H9 (cell line): ENCODE results near the gene NKX1-2. TPM values are rescaled to one million over a fixed set of nuclear protein-coding genes. Genes with fewer than 3 reads are reported as not detected.

Experiments
- DNase-seq: peaks from one replicate; pipeline ENCODE4 v3.0.0-alpha.2; 2017
- H2AFZ ChIP-seq: one replicate; pipeline ENCODE4 v1.6.1; 2013; ENCODE audit warnings: mild to moderate bottlenecking, low read length, control low read depth, moderate library complexity
- H2AK5ac ChIP-seq: 2 replicates; pipeline ENCODE4 v1.6.1; 2013; ENCODE audit warnings: low read length, control low read depth, mixed read lengths; ENCODE audit not compliant: insufficient read length
- H2BK120ac ChIP-seq: one replicate; pipeline ENCODE4 v1.6.1; 2013; ENCODE audit warnings: low read depth, mild to moderate bottlenecking, low read length, control low read depth, inconsistent platforms; ENCODE audit not compliant: poor library complexity, severe bottlenecking
- H2BK12ac ChIP-seq: 2 replicates; pipeline ENCODE4 v1.6.1; 2013; ENCODE audit warnings: low read length, control low read depth, mixed read lengths, low read depth; ENCODE audit not compliant: insufficient read length
- H2BK15ac ChIP-seq: 2 replicates; pipeline ENCODE4 v1.6.1; 2013; ENCODE audit warnings: low read depth, low read length, control low read depth
- H2BK20ac ChIP-seq: one replicate; pipeline ENCODE4 v1.6.1; 2013; ENCODE audit warnings: low read depth, mild to moderate bottlenecking, low read length, control low read depth, inconsistent platforms; ENCODE audit not compliant: poor library complexity, severe bottlenecking
- H2BK5ac ChIP-seq: 2 replicates; pipeline ENCODE4 v1.6.1; 2013; ENCODE audit warnings: low read length, control low read depth, mixed read lengths; ENCODE audit not compliant: insufficient read length
- H3K14ac ChIP-seq: 2 replicates; pipeline ENCODE4 v1.6.1; 2013; ENCODE audit warnings: low read length, control low read depth; ENCODE audit not compliant: insufficient read depth
- H3K18ac ChIP-seq: 2 replicates; pipeline ENCODE4 v1.6.1; 2013; ENCODE audit warnings: low read depth, mild to moderate bottlenecking, mixed read lengths, low read length, control low read depth; ENCODE audit not compliant: insufficient read length
- H3K23ac ChIP-seq: 2 replicates; pipeline ENCODE4 v1.6.1; 2013; ENCODE audit warnings: low read length, control low read depth, mixed read lengths, low read depth; ENCODE audit not compliant: insufficient read length
- H3K23me2 ChIP-seq: 2 replicates; pipeline ENCODE4 v1.6.1; 2013; ENCODE audit warnings: low read depth, mild to moderate bottlenecking, mixed read lengths, low read length, control low read depth; ENCODE audit not compliant: insufficient read length, poor library complexity, severe bottlenecking
- H3K27ac ChIP-seq: 2 replicates; pipeline ENCODE4 v1.5.1; 2013; ENCODE audit warnings: low read length, control low read depth, mixed read lengths, low read depth; ENCODE audit not compliant: insufficient read length
- H3K27me3 ChIP-seq: 2 replicates; pipeline ENCODE4 v1.6.1; 2013; ENCODE audit warnings: low read length, control low read depth, inconsistent platforms; ENCODE audit not compliant: insufficient read depth
- H3K4ac ChIP-seq: 2 replicates; pipeline ENCODE4 v1.6.1; 2013; ENCODE audit warnings: low read depth, mild to moderate bottlenecking, control low read depth, inconsistent platforms, low read length, moderate library complexity
- H3K4me1 ChIP-seq: 2 replicates; pipeline ENCODE4 v1.6.1; 2013; ENCODE audit warnings: low read length, control low read depth, inconsistent platforms; ENCODE audit not compliant: insufficient read depth
- H3K4me2 ChIP-seq: 2 replicates; pipeline ENCODE4 v1.6.1; 2013; ENCODE audit warnings: low read length, control low read depth, mixed read lengths; ENCODE audit not compliant: insufficient read length, insufficient read depth
- H3K56ac ChIP-seq: 2 replicates; pipeline ENCODE4 v1.6.1; 2013; ENCODE audit warnings: low read depth, mild to moderate bottlenecking, mixed read lengths, low read length, control low read depth; ENCODE audit not compliant: insufficient read length
- H3K79me1 ChIP-seq: 2 replicates; pipeline ENCODE4 v1.6.1; 2013; ENCODE audit warnings: low read depth, mild to moderate bottlenecking, moderate library complexity, low read length, control low read depth, inconsistent platforms; ENCODE audit not compliant: insufficient read depth, poor library complexity, severe bottlenecking
- H3K79me2 ChIP-seq: 2 replicates; pipeline ENCODE4 v1.6.1; 2013; ENCODE audit warnings: low read length, control low read depth, inconsistent platforms; ENCODE audit not compliant: insufficient read depth
- H3K9ac ChIP-seq: 2 replicates; pipeline ENCODE4 v1.6.1; 2013; ENCODE audit warnings: low read length, control low read depth, mixed read lengths; ENCODE audit not compliant: insufficient read length; ENCODE audit errors: extremely low read depth
- H3K9me3 ChIP-seq: one replicate; pipeline ENCODE4 v1.6.1; 2013; ENCODE audit warnings: low read depth, low read length, inconsistent platforms; ENCODE audit not compliant: control insufficient read depth
- H3T11ph ChIP-seq: one replicate; pipeline ENCODE4 v1.6.1; 2013; ENCODE audit warnings: mild to moderate bottlenecking, low read length, control low read depth, inconsistent platforms
- H4K20me1 ChIP-seq: one replicate; pipeline ENCODE4 v1.6.1; 2013; ENCODE audit not compliant: control insufficient read depth, insufficient read length, insufficient read depth
- H4K5ac ChIP-seq: 2 replicates; pipeline ENCODE4 v1.6.1; 2013; ENCODE audit warnings: low read depth, mild to moderate bottlenecking, mixed read lengths, low read length, control low read depth; ENCODE audit not compliant: insufficient read length
- H4K8ac ChIP-seq: replicated peaks from 2 replicates; pipeline ENCODE4 v1.6.1; 2013; ENCODE audit warnings: low read length, control low read depth, mixed read lengths, low read depth; ENCODE audit not compliant: insufficient read length
- H4K91ac ChIP-seq: 2 replicates; pipeline ENCODE4 v1.6.1; 2013; ENCODE audit warnings: low read depth, mild to moderate bottlenecking, moderate library complexity, mixed read lengths, low read length, control low read depth; ENCODE audit not compliant: insufficient read length
- H3K27ac Mint-ChIP-seq, 3 experiments: 2 replicates in 2 of 3; 3 replicates in 1 of 3; pipeline ENCODE4 v1.8.0; 2020 to 2021; ENCODE audit warnings: mixed read lengths in 3 of 3, mild to moderate bottlenecking in 1 of 3, moderate library complexity in 1 of 3
- H3K27me3 Mint-ChIP-seq: 2 replicates; pipeline ENCODE4 v1.8.0; 2021; ENCODE audit warnings: low read depth, mild to moderate bottlenecking, moderate library complexity, mixed read lengths
- H3K36me3 Mint-ChIP-seq, 3 experiments: 2 replicates in 2 of 3; 3 replicates in 1 of 3; pipeline ENCODE4 v1.8.0; 2020 to 2021; ENCODE audit warnings: low read depth in 3 of 3, mixed read lengths in 3 of 3; ENCODE audit not compliant: insufficient read depth in 1 of 3
- H3K4me1 Mint-ChIP-seq, 2 experiments: 2 replicates each; pipeline ENCODE4 v1.8.0; 2020; ENCODE audit warnings: mixed read lengths in 2 of 2
- H3K4me3 Mint-ChIP-seq, 2 experiments: 2 replicates in 1 of 2; 3 replicates in 1 of 2; pipeline ENCODE4 v1.8.0; 2020 to 2021; ENCODE audit warnings: mild to moderate bottlenecking in 2 of 2, mixed read lengths in 2 of 2, moderate library complexity in 1 of 2
- H3K9me3 Mint-ChIP-seq, 2 experiments: 2 replicates in 1 of 2; 3 replicates in 1 of 2; pipeline ENCODE4 v1.8.0; 2020; ENCODE audit warnings: mild to moderate bottlenecking in 2 of 2, mixed read lengths in 2 of 2, moderate library complexity in 1 of 2
- WGBS: extraction: QIAGEN DNeasy Blood & Tissue Kit; methylation state at CpG from one replicate; pipeline ENCODE4 v1.1.7; 2013; ENCODE audit warnings: missing lambda C conversion rate, low lambda C conversion rate, mixed read lengths; ENCODE audit not compliant: insufficient read length; ENCODE audit errors: extremely low coverage; 5-methylcytosine and 5-hydroxymethylcytosine counted together
- total RNA-seq: library from RNA; stranded (reverse); gene quantifications from 2 replicates; pipeline ENCODE4 v1.2.1, GENCODE V29; 2021
- TF ChIP-seq, protein P1 (sequence below): fragments of 200-600 bp; sonication (generic); conservative IDR thresholded peaks from 3 replicates; pipeline ENCODE4 v1.8.0; 2021; ENCODE audit warnings: antibody characterized with exemption, mild to moderate bottlenecking

Gene NKX1-2
- total RNA-seq, 1 experiment from 2014 or later = 15.3 TPM

DNA sequence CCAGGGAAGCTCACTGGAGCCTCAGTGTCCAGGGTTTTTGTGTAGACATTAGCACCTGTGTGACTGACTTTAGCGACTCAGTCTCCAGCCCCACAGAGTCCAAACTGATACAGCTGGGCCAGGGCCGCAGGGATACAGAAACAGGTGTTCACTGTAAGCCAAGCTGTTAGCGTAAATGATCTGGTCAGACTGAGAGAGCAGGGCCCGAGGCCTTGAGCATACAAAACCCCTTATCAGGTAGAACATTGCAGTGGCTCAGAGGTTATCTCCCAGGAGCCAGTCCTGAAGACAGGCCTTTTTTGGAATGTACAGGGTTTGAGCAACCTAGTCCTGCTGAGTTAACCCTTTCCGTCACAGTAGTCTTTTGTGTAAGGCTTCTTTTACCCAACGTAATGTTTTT lies 36.8 kb upstream of the NKX1-2 start:
- H3K4me1 ChIP-seq = peaks cover 2% of the 10 kb centered on the region; the same call in 1 of the 2 replicates
- H2AK5ac ChIP-seq = no peak overlapping the region
- H3K23ac ChIP-seq = no peak overlapping the region
- WGBS = no CpG with 5 or more reads among the region's 6 CpGs
- no peak overlapping the region for H3K9ac ChIP-seq
- no peaks in the 10 kb centered on the region for H4K20me1 ChIP-seq
- H3K27ac Mint-ChIP-seq = no peak overlapping the region
- H3K18ac ChIP-seq = no peak overlapping the region
- no peak overlapping the region for H2BK20ac ChIP-seq
- no peak overlapping the region for H2BK15ac ChIP-seq
- no peaks in the 10 kb centered on the region for H3K27me3 ChIP-seq
- H3K4me2 ChIP-seq = no peak overlapping the region
- peaks cover 8 to 11% of the 10 kb centered on the region in 2 experiments for H3K4me1 Mint-ChIP-seq
- no peak overlapping the region for H2AFZ ChIP-seq
- no peak overlapping the region for H2BK12ac ChIP-seq
- H3K27me3 Mint-ChIP-seq = no peaks in the 10 kb centered on the region
- H3K79me1 ChIP-seq = no peaks in the 10 kb centered on the region
- no peaks in the 10 kb centered on the region for H3K9me3 ChIP-seq
- no peak overlapping the region for H3K14ac ChIP-seq
- no peaks in the 10 kb centered on the region for H3K79me2 ChIP-seq
- no peak overlapping the region for H2BK5ac ChIP-seq
- H3K36me3 Mint-ChIP-seq = peaks cover 44 to 51% (median 51%) of the 10 kb centered on the region in 3 experiments
- TF ChIP-seq, protein P1, sequence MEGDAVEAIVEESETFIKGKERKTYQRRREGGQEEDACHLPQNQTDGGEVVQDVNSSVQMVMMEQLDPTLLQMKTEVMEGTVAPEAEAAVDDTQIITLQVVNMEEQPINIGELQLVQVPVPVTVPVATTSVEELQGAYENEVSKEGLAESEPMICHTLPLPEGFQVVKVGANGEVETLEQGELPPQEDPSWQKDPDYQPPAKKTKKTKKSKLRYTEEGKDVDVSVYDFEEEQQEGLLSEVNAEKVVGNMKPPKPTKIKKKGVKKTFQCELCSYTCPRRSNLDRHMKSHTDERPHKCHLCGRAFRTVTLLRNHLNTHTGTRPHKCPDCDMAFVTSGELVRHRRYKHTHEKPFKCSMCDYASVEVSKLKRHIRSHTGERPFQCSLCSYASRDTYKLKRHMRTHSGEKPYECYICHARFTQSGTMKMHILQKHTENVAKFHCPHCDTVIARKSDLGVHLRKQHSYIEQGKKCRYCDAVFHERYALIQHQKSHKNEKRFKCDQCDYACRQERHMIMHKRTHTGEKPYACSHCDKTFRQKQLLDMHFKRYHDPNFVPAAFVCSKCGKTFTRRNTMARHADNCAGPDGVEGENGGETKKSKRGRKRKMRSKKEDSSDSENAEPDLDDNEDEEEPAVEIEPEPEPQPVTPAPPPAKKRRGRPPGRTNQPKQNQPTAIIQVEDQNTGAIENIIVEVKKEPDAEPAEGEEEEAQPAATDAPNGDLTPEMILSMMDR = no peak
- DNase-seq = no peak
- H4K91ac ChIP-seq = no peak overlapping the region
- no peak overlapping the region for H3K27ac ChIP-seq
- H3T11ph ChIP-seq = no peak overlapping the region
- no peak overlapping the region for H3K4me3 Mint-ChIP-seq
- no peak overlapping the region for H3K56ac ChIP-seq
- H3K9me3 Mint-ChIP-seq = peaks cover 6 to 11% of the 10 kb centered on the region in 2 experiments; a peak in 4 of 5 replicates
- H4K5ac ChIP-seq = no peak overlapping the region
- H4K8ac ChIP-seq = no peak overlapping the region
- no peaks in the 10 kb centered on the region for H3K23me2 ChIP-seq
- H2BK120ac ChIP-seq = no peak overlapping the region
- no peak overlapping the region for H3K4ac ChIP-seq
